GM18526 (cell line): ENCODE results near the gene GTF3C1.

Experiments
- POLR2A ChIP-seq: IDR thresholded peaks from 3 replicates; pipeline ENCODE4 v1.6.1; 2011; ENCODE audit not compliant: insufficient read length; ENCODE audit errors: extremely low read depth

GTF3C1 gene

DNA sequence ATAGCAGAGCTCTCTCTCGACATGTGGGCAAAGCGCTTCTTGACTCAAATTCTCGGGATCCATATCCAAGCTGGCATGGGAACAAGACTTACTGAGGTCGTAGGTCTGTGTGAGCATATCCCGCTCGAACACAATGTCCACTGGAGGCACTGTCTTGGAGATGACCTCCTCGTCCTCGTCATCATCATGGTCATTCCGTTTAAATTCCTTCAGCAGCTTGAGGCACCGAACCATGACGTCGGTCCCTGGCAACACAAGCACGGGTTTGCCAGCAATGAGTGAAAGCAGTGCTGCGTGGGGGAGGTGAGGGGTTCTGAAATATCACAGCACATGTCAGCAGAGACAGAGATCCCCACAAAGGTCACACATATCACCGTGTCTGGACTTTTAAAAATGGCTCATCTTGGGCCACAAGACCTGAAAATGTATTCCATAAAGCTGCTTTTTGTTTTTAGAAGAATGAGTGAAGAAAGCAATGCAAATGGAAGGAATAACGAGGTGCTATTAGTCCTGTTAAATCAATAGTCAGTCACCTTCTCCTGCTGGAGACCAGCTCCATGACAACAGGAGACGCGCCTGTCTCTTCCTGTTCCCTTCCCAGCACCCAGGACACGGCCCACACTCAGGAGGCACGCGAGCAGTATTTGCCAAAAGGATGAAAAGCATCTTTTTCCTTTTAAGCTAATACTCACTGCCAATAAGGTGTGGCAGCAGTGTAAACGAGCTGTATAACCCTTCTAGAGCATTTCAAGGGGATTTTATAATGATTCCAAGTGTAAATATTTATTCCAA, 37.9 kb downstream of the GTF3C1 start:
- no peak for TF ChIP-seq POLR2A

DNA sequence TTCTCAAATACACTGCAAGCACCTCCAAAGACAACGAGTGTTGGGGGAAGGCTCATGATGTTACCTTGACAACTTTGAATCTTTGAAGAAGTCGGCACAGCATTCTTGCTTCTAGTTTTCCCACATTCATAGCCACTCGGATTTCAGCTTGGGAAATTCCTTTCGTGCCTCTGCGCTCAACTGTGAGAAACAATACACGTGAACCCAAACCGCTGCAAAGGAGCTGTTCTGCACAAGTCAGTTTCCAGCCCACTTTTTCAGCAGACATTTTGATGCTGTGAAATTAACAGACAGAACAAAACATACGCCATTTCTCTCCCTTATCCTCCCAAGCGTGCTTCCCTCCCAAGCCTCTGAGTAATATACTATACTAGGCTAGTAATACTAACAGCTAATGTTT, 41.2 kb downstream of the GTF3C1 start:
- no peak for TF ChIP-seq POLR2A

DNA sequence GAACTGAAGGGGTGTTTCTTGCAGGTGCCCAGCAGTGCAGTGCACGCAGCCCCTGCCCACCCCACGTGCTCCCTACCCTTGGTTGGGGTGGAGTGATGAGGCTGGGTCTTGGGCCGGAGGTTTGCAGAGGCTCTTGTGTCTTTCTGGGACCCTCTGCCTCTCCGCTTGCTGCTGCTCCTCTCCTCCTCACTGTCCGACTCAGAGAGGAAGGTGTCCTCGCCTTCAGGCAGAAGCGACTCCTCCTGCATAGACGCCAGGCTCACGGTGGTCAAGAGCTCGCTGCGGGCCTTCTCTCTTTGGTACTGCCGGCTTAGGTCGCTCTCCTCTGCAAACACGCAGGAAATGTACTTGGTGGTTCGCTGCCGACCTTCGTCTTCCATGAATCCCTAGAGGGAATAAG, 42.9 kb downstream of the GTF3C1 start:
- no peak for TF ChIP-seq POLR2A

DNA sequence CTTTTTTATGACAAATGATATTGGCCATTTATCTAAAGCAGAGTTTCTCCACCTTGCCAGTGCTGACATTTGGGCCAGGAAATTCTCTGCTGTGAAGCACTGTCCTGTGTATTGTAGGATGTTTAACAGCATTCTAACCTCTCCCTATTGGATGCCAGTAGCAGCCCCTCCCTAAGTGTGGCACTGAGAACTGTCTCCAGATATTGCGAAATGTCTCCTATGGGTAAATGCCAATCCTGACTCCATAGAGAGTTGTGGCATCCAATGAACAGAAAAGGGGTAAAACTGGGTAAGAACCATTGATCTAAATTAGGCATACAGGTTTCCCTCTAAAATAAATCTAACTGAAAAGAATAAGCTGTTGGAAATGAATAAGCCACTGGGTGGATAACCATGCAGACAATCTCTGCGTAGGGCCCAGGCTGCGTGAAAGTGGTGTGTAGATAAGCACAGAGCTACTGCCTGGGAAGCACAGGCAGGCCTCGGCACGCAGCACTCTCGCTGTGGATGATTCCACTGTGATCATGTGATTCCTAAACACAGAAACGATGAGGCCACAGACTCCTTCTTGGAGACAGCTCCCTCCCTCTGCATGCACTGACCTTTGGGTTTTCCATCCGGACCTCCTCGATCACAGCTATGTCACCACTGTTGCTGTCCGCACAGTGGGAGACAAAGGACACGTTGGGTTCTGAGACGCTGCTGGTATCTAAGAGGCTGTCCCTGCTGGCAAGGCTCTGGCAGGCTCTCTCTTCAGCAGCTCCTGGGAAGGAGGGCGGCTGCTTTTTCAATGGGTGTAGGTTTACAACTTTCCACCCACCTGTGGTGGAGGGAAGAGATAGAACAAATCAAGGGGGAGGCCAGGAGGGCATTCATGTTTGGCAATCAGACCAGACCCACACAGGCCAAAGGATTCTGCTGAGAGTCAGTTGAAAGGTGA, 44.1 kb downstream of the GTF3C1 start:
- no peak for TF ChIP-seq POLR2A

DNA sequence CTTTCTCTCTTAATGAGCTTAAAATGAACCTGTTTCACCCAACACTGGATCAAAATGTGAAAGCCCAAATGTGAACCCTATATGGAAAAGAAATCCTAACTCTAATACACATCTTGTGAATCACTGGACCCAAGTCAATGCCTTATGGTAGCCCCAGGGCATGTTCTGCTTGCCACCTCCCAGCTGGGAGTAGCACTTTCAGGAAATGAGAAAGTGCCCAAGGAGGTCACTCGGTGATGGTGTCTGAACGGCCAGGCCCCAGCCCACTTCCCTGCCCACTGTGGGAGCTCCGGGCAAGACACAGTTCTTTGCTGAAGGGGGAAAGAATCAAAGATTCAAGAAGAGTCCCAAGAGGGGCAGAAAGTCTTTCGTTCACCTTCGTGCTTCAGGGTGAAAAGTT, 46.1 kb downstream of the GTF3C1 start:
- TF ChIP-seq POLR2A, result no peak

DNA sequence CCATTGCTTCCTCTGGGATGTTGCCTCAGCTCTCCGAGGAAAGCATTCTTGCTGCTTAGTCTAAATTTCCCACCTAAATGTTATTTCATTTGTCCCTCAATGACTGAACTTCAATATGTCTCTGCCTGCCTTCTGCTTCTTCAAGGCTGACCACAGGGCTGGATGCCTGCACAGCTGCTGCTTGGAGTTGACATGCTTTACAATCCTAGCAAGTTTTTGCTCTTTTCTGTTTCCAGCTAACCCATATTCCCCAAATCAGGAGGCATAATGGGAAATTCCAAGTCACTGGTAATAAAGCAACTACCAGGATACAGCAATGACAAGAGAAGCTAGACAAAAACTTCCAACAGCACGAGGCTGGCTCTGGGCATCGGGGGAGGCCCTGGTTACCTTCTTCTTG, 48.9 kb downstream of the GTF3C1 start:
- no peak for TF ChIP-seq POLR2A

DNA sequence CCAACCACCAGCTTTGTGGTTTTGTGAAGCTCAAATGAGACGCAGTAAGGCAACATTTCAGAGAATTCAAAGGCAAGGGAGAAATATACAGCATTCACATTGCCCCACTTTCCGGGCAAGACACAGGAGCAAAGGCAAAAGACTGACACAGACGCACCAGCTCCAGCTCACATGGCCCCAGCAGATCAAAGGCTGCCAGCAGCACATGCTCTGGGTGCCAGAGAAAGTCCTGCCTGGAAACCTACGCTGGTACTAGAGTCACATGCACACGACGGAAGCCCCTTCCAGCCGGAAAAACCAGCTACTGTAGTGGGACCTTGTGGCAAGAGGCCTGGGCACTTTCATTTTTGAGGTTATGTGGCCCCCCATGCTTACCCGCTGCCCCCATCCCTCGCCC, 50.1 kb downstream of the GTF3C1 start:
- no peak for TF ChIP-seq POLR2A

DNA sequence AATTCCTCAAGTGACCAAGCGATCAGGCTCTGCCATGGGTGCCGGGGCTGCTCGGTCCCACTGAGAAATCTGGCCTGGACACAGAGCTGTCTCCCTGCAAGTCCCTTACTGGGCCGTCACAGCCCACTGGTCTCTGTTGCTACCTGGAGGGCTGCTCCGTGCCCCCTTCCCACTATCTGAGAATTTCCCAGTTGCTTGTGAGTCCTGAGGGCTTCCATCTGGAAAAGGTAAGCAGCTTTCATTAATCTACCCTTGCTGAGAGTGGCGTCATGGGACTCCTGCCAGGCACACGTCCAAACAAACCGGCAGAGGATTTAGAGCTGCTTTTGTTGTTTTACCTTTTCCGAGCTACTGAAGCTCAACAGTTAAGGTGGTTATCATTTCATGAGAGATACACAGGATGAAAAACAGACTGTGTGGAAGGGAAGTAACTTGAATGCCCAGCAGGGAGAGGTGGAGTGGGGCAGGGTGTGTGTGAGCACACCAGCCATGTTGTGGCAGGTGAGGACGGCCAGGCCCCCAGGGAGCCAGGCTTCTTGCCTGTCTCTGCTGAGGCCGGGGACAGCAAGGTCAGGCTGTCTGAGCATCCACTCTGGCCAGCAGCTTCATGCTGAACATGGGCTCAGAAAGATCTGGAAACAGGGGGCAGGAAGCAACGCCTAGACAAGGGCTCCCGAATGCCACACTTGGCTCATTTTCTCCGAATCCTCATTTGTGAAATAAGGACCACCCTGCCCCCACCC, 50.6 kb downstream of the GTF3C1 start:
- TF ChIP-seq POLR2A, result no peak

DNA sequence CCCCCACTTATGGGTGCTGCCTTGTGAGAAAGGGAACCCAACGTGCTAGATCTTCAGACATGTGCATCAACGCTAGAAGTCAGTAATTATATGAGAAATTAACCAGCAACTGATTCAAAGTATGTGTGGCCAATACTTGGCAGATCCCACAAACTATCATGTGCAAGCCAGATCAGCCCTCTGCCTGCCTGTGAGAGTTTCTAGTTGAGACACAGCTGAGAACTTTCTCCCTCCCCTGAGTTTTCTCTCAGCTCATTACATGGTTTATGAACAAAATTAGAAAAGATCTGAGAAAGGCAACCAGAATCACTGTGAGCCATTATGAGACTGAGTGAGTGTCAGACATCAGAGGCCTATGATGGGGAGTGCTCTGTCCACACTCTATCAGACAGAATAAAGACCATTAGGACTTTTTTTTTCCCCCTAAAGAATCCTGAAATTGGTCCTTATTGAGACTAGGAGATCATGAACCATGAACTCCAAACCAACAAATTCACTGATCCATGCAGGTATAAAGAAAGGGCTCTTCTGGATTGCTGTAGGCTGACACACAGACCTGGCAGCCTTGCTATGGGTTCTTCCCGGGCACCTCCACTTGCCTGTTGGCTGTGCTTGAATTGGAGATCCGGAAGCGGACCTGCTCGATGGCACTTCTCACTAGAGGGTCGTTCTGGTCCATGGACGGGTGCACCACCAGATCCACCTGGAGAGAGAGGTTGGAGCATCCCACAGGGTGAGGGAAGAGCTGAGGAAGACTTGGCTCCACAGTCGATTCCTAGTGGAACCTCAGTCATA, 51.5 kb downstream of the GTF3C1 start:
- TF ChIP-seq POLR2A, result no peak

DNA sequence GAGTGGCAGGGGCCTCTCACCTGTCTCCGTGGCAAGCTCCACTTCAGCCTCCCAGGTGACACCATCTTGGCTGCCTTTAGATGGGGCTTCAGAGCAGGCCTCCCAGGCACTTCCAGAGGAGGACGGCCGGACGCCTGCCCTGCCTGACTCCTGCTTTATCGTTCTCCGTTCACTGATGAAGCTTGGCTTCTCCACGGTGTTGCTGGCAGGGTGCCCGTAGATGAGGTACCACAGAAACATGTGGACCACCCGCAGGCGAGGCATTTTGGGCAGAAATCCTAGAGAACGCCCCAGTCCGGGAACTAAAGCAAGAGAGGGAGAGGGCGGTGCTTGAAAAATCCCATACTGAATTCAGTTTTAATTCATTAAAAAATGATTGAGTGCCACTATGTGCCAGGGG, 54.5 kb downstream of the GTF3C1 start:
- TF ChIP-seq POLR2A, result no peak

DNA sequence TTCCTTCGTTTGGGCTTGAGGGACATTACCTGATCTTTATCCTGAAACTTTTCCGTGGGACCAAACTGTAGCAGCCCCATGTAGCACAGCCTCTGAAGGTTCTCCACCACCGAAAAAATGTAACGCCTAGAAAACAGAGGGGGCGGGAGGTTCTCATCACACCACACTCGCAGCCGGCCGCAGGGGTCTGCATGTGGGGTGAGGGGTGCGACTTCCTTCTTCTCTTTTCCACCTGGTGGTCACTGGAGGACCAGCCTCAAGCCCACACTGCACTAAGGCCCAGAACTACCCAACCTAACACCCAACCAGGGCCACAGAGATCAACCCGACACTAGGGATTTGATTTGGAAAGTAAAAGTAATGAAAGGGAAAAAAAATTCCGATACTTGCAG, 57.1 kb downstream of the GTF3C1 start:
- no peak for TF ChIP-seq POLR2A

DNA sequence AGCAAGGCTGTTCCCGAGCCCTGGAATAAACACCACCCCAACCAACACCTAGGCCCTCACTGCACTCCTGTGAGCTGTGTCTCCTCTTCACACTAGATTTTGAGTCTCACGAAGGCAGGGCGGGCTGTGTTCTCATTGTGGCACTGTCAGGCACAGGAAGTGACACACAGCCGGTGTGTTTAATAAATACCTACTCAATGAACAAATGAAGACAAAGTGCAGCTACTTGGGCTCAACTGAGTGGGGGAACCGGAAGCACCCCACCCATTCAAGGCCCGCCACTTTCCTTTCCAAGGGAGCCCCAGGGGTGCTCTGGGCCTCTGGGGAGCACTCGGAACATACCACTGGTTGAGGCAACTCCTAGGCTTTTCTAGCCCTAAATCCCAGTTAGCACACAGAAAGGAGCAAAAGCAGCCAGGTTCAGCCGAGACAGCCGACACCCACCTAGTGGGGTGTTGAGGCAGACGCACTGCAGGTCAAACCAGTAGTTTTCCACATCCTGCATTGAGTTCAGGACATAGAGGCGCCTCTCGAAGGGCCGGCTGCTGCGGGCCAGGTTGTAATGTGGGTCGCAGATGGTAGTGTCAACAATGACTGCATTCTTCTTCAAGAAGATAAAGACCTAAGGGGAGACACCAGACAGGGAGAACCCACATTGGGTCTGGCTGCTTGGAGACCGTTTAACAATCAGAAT, 57.7 kb downstream of the GTF3C1 start:
- TF ChIP-seq POLR2A, result no peak

DNA sequence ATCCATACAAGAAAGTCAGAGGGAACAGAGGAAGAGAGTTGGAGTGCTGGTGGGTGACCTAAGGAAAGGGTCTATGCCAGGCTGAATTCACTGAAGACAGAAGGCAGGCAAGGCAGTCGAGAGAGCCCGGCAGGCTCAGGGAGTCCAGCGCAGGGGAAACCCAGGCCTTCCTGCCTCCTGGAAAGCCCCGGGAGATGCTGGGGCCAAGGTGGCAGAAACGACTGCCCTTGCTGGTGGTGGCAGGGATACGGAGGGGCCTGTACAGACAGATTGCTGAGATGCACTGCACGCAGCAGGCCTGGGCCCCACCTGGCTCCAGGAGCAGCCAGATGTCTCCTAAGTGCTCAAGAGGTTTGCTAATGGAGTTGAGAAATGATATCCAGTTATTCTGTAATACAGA, 59.8 kb downstream of the GTF3C1 start:
- TF ChIP-seq POLR2A, result no peak

DNA sequence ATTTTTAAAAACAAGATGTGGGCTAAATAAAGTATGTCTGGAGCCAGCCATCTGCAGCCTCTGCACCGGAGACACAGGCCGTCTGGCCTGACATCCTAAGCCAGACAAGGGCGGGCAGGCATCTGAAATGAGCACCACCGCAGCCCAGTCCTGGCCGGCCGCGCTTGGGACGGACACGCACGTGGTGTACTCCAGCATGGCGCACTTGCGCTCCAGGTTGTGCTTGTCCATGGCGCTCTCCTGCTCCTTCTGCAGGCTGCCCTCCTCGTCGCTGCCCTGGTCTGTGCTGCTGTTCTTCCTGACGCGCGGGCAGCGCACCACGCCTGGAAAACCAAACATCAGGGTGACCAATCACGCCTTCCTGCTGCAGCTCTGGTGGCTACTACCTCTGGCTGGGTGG, 60.3 kb downstream of the GTF3C1 start:
- TF ChIP-seq POLR2A, result no peak
